PC-9 (cell line): ENCODE results near the gene PTGER3. TPM values are rescaled to one million over a fixed set of nuclear protein-coding genes. Genes with fewer than 3 reads are reported as not detected.

Experiments used
- BruUV-seq: library from RNA; stranded (reverse); fragments of 400-500 nt; replicated peaks from 2 replicates; lab custom pipeline; 2021; lab: Mats Ljungman, UMichigan
- CTCF ChIA-PET: fragments of 300-600 bp; sonication (Branson Sonifier 250); formaldehyde crosslinking; loops from one replicate; lab custom pipeline; 2022; ENCODE audit warnings: antibody characterized with exemption; lab: Charles Lee
- POLR2A ChIA-PET: fragments of 300-600 bp; sonication (Branson Sonifier 250); formaldehyde crosslinking; loops from one replicate; lab custom pipeline; 2022; ENCODE audit warnings: antibody characterized with exemption; ENCODE audit not compliant: unreplicated experiment; lab: Charles Lee
- DNase-seq, 2 experiments: peaks; one replicate each; pipeline versions ENCODE4 v3.0.0 to v3.0.0-alpha.2; 2015 to 2022; ENCODE audit warnings: mixed read lengths in 1 of 2
- H2AFZ ChIP-seq: fragments of 200-600 bp; sonication (generic); 2 replicates; pipeline ENCODE4 v1.8.1; 2017; ENCODE audit warnings: antibody characterized with exemption
- H3F3A ChIP-seq: fragments of 200-600 bp; sonication (generic); 2 replicates; pipeline ENCODE4 v1.8.1; 2017; ENCODE audit warnings: antibody characterized with exemption, mild to moderate bottlenecking, low read depth; ENCODE audit not compliant: insufficient read depth
- H3K27ac ChIP-seq: fragments of 200-600 bp; sonication (generic); 2 replicates; pipeline ENCODE4 v1.6.1; 2016; ENCODE audit warnings: mixed run types
- H3K27me3 ChIP-seq: fragments of 200-600 bp; sonication (generic); 2 replicates; pipeline ENCODE4 v1.6.1; 2016; ENCODE audit warnings: low read depth, mixed run types; ENCODE audit not compliant: insufficient read depth
- H3K36me3 ChIP-seq: fragments of 200-600 bp; sonication (generic); 2 replicates; pipeline ENCODE4 v1.6.1; 2016; ENCODE audit warnings: low read depth, mixed run types
- H3K4me1 ChIP-seq: fragments of 200-600 bp; sonication (generic); replicated peaks from 2 replicates; pipeline ENCODE4 v1.6.1; 2016; ENCODE audit warnings: mixed run types; ENCODE audit not compliant: insufficient read depth
- H3K4me2 ChIP-seq: fragments of 200-600 bp; sonication (generic); 2 replicates; pipeline ENCODE4 v1.6.1; 2017; ENCODE audit warnings: mixed run types
- H3K4me3 ChIP-seq: fragments of 200-600 bp; sonication (generic); 2 replicates; pipeline ENCODE4 v1.6.1; 2016; ENCODE audit warnings: mixed run types
- H3K79me2 ChIP-seq: fragments of 200-600 bp; sonication (generic); 2 replicates; pipeline ENCODE4 v1.6.1; 2017; ENCODE audit warnings: low read depth, mixed run types
- H3K9me2 ChIP-seq: fragments of 200-600 bp; sonication (generic); 2 replicates; pipeline ENCODE4 v1.8.1; 2017; ENCODE audit warnings: mild to moderate bottlenecking; ENCODE audit not compliant: insufficient read depth
- H3K9me3 ChIP-seq: fragments of 200-600 bp; sonication (generic); 2 replicates; pipeline ENCODE4 v1.8.1; 2016; ENCODE audit warnings: low read depth; ENCODE audit not compliant: insufficient read depth
- H4K20me1 ChIP-seq: fragments of 200-600 bp; sonication (generic); 2 replicates; pipeline ENCODE4 v1.8.1; 2017; ENCODE audit not compliant: insufficient read depth
- EZH2 ChIP-seq: fragments of 200-600 bp; sonication (generic); IDR thresholded peaks from 2 replicates; pipeline ENCODE4 v1.8.0; 2017; ENCODE audit warnings: antibody characterized with exemption, low read depth
- intact Hi-C: fragments of 100-400 bp; cut with micrococcal nuclease; formaldehyde crosslinking; loops from one replicate; pipeline ENCODE4 v1.10.0; 2022; ENCODE audit not compliant: unreplicated experiment
- total RNA-seq: library from RNA; stranded (reverse); gene quantifications from 2 replicates; pipeline ENCODE4 v1.2.3, GENCODE V29; 2021
- TF ChIP-seq, protein P1 (sequence below): fragments of 200-600 bp; sonication (generic); conservative IDR thresholded peaks from 2 replicates; pipeline ENCODE4 v1.6.1; 2017; ENCODE audit warnings: mixed run types, antibody characterized with exemption, mild to moderate bottlenecking, moderate library complexity

The PTGER3 gene
- total RNA-seq, 1 experiment from 2014 or later: 0.13 TPM

GRCh38 chr1:71053758-71054157 lies 6.1 kb upstream of the PTGER3 start:
- H3K27me3 ChIP-seq: no peaks in the 10 kb centered on the region
- peaks cover 23% of the 10 kb centered on the region; the same call in 1 of the 2 replicates for H3F3A ChIP-seq
- intact Hi-C loops: loop anchor here (5.0 kb wide), 2 partner anchors 366 to 1156 kb away; no protein-coding TSS in a partner anchor
- no peaks in the 10 kb centered on the region for H3K4me1 ChIP-seq
- H3K9me3 ChIP-seq: no peaks in the 10 kb centered on the region
- H2AFZ ChIP-seq: no peak overlapping the region
- TF ChIP-seq, protein P1, sequence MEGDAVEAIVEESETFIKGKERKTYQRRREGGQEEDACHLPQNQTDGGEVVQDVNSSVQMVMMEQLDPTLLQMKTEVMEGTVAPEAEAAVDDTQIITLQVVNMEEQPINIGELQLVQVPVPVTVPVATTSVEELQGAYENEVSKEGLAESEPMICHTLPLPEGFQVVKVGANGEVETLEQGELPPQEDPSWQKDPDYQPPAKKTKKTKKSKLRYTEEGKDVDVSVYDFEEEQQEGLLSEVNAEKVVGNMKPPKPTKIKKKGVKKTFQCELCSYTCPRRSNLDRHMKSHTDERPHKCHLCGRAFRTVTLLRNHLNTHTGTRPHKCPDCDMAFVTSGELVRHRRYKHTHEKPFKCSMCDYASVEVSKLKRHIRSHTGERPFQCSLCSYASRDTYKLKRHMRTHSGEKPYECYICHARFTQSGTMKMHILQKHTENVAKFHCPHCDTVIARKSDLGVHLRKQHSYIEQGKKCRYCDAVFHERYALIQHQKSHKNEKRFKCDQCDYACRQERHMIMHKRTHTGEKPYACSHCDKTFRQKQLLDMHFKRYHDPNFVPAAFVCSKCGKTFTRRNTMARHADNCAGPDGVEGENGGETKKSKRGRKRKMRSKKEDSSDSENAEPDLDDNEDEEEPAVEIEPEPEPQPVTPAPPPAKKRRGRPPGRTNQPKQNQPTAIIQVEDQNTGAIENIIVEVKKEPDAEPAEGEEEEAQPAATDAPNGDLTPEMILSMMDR: no peak
- no peak for TF ChIP-seq EZH2
- no peak overlapping the region for H3K27ac ChIP-seq
- H3K79me2 ChIP-seq: no peaks in the 10 kb centered on the region
- no peak overlapping the region for H3K4me2 ChIP-seq
- CTCF ChIA-PET: no interaction called here
- no TSS peak for BruUV-seq
- POLR2A ChIA-PET: no interaction called here
- 0 out of 2 replicates have a peak, but pooled peaks cover 5% of the 10 kb centered on the region for H4K20me1 ChIP-seq
- no peaks in the 10 kb centered on the region for H3K9me2 ChIP-seq
- H3K36me3 ChIP-seq: no peaks in the 10 kb centered on the region
- no peak for DNase-seq
- H3K4me3 ChIP-seq: no peak overlapping the region

- ChIA-PET CTCF (no interaction called here), POLR2A (no interaction called here)
- 0 out of 2 replicates have a peak, but pooled peaks cover 5% of the 10 kb centered on the region for H4K20me1 ChIP-seq
- no peaks in the 10 kb centered on the region for H3K27me3 ChIP-seq
- intact Hi-C loops: loop anchor here (5.0 kb wide), 2 partner anchors 366 to 1156 kb away; no protein-coding TSS in a partner anchor
- no peak overlapping the region for H3K27ac ChIP-seq
- no peak for DNase-seq
- no peak for TF ChIP-seq EZH2
- TF ChIP-seq, protein P1: no peak
- H3K4me1 ChIP-seq: no peaks in the 10 kb centered on the region
- no peaks in the 10 kb centered on the region for H3K9me2 ChIP-seq
- peaks cover 23% of the 10 kb centered on the region; the same call in 1 of the 2 replicates for H3F3A ChIP-seq
- no peak overlapping the region for H3K4me2 ChIP-seq
- H2AFZ ChIP-seq: no peak overlapping the region
- no peak overlapping the region for H3K4me3 ChIP-seq
- no peaks in the 10 kb centered on the region for H3K79me2 ChIP-seq
- no peaks in the 10 kb centered on the region for H3K9me3 ChIP-seq
- no TSS peak for BruUV-seq
- no peaks in the 10 kb centered on the region for H3K36me3 ChIP-seq
These were observed 5.5 kb upstream of the PTGER3 start for GRCh38 chr1:71053146-71053545.

DNA sequence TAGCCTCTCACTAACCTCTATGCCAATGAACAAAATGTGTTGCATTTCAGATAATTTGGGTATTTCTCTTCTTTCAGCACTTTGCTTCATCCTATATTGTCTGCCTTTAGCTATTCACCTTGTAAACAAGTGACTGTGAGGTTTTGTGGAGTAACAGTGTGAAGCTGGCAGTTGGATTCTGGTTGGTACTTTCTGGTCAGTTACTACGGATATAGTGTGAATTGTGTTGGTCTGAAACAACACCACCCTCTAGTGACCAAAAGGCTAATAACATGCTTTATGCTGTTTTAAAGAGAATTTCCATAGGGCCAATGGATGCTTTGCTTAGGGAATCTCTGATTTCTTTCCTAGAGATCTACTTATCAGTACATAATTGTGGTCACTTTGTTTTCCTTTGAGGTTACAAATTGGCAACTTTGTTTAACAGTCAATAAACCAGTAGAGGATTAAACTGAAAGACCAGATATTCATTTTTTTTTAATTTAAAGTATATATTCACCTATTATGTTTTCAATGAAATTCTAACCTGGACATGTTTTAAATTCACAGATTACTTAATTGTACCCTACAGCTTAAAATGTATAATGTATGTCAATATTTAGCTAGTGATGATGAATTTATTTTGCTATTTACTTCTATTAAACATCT lies 2.5 kb upstream of the PTGER3 start:
- H3F3A ChIP-seq: peaks cover 4% of the 10 kb centered on the region; the same call in 1 of the 2 replicates
- no TSS peak for BruUV-seq
- no peaks in the 10 kb centered on the region for H3K79me2 ChIP-seq
- H3K27me3 ChIP-seq: no peaks in the 10 kb centered on the region
- H3K36me3 ChIP-seq: no peaks in the 10 kb centered on the region
- intact Hi-C loops: loop anchor here (1.0 to 5.0 kb wide), 3 partner anchors 363 to 1153 kb away; no protein-coding TSS in a partner anchor
- POLR2A ChIA-PET: no interaction called here
- no peak overlapping the region for H3K4me3 ChIP-seq
- H3K4me2 ChIP-seq: no peak overlapping the region
- no peaks in the 10 kb centered on the region for H3K9me3 ChIP-seq
- no peaks in the 10 kb centered on the region for H3K9me2 ChIP-seq
- no peaks in the 10 kb centered on the region for H3K4me1 ChIP-seq
- TF ChIP-seq EZH2: no peak
- TF ChIP-seq, protein P1: peak; percentile 91
- no peak overlapping the region for H2AFZ ChIP-seq
- DNase-seq: peak; percentile 16 to 48
- no peak overlapping the region for H3K27ac ChIP-seq
- CTCF ChIA-PET: interaction anchor here (0.6 kb wide), 2 partner anchors 65 to 522 kb away, joined by 3 read pairs; no protein-coding TSS in a partner anchor
- no peaks in the 10 kb centered on the region for H4K20me1 ChIP-seq
